ENCODE results near the gene COTL1. TPM values are rescaled to one million over a fixed set of nuclear protein-coding genes. Genes with fewer than 3 reads are reported as not detected.

COTL1 gene
- total and polyA plus RNA-seq, 9 of the 15 experiments (the other 6 are each of a cell fraction or from before 2014, with no cell fraction given): 27.7 to 185 (median 72.5) TPM

- TF ChIP-seq ZNF133 (CRISPR knock-in tag; IDR thresholded peaks at IDR 0.05): no peak
- TF ChIP-seq ZFX (CRISPR knock-in tag; IDR thresholded peaks at IDR 0.05): peak; percentile 48; the same call in 1 of the 2 replicates
- peak; percentile 43; the same call in 1 of the 2 replicates for TF ChIP-seq RB1 (IDR thresholded peaks at IDR 0.05; ENCODE audit: low read depth)
- TF ChIP-seq ZNF146 (CRISPR knock-in tag; IDR thresholded peaks at IDR 0.05; ENCODE audit: unreplicated experiment): peak; percentile 4
- TF ChIP-seq ESRRA (IDR thresholded peaks at IDR 0.05; ENCODE audit: borderline replicate concordance, low read depth): peak; percentile 64; the same call in 1 of the 2 replicates
- 0 out of 2 replicates have a peak, but pooled peaks have one; percentile 45 for TF ChIP-seq ZNF12 (CRISPR knock-in tag; IDR thresholded peaks at IDR 0.05)
- peak; percentile 66 for TF ChIP-seq GABPB1 (CRISPR knock-in tag; IDR thresholded peaks at IDR 0.05)
- TF ChIP-seq DDX20 (tag; IDR thresholded peaks at IDR 0.05; ENCODE audit: low read depth): no peak
- peak; percentile 12 to 63; a peak in 1 of 4 replicates for TF ChIP-seq SIN3A (IDR thresholded peaks at IDR 0.05; ENCODE audit: borderline replicate concordance in 2 of 2, control insufficient read depth in 1 of 2, low read depth in 2 of 2, low read length in 2 of 2)
- 0 out of 4 replicates have a peak, but pooled peaks of 1 of the 2 experiments have one; percentile 27 for TF ChIP-seq HDAC1 (IDR thresholded peaks at IDR 0.05)
- peak; percentile 73 for TF ChIP-seq RBFOX2 (IDR thresholded peaks at IDR 0.05; ENCODE audit: low read depth, low read length)
- TF ChIP-seq SAP30 (IDR thresholded peaks at IDR 0.05; ENCODE audit: borderline replicate concordance, insufficient read depth, low read depth, low read length, poor library complexity, severe bottlenecking): peak; percentile 64
- peak; percentile 68 for TF ChIP-seq VEZF1 (CRISPR knock-in tag; IDR thresholded peaks at IDR 0.05)
- TF ChIP-seq AFF4 (CRISPR knock-in tag; IDR thresholded peaks at IDR 0.05): 0 out of 2 replicates have a peak, but pooled peaks have one; percentile 31
- TF ChIP-seq NRF1 (conservative IDR thresholded peaks at IDR 0.05 in 1 of 2, IDR thresholded peaks at IDR 0.05 in 1 of 2): peak; percentile 38 to 44; a peak in 3 of 4 replicates
- peak; percentile 75; the same call in 1 of the 2 replicates for TF ChIP-seq PHF8 (IDR thresholded peaks at IDR 0.05; ENCODE audit: borderline replicate concordance, low read length)
- peak; percentile 52; the same call in 1 of the 2 replicates for TF ChIP-seq TFAP4 (CRISPR knock-in tag; IDR thresholded peaks at IDR 0.05; ENCODE audit: borderline replicate concordance)
These were observed 31.0 kb upstream of the COTL1 start (continued) for GRCh38 chr16:84648595-84649510.

Data from K562 (cell line).